MM.1S (cell line): ENCODE data around the gene SUSD4.

Experiments used
- DNase-seq: peaks from one replicate; pipeline ENCODE4 v3.0.0-alpha.2; 2015
- H2AFZ ChIP-seq: fragments of 300-600 bp; sonication (generic); 2 replicates; pipeline ENCODE4 v1.6.0; 2016; ENCODE audit warnings: antibody characterized with exemption, low read length
- H3F3A ChIP-seq: fragments of 300-600 bp; sonication (generic); 2 replicates; pipeline ENCODE4 v1.6.1; 2016; ENCODE audit warnings: mild to moderate bottlenecking, antibody characterized with exemption, low read length, moderate library complexity, mixed read lengths; ENCODE audit not compliant: insufficient read depth
- H3K27ac ChIP-seq: fragments of 300-600 bp; sonication (generic); 2 replicates; pipeline ENCODE4 v1.5.1; 2016; ENCODE audit warnings: mild to moderate bottlenecking, low read length
- H3K27me3 ChIP-seq: fragments of 300-600 bp; sonication (generic); replicated peaks from 2 replicates; pipeline ENCODE4 v1.6.0; 2016; ENCODE audit warnings: low read length; ENCODE audit not compliant: insufficient read depth
- H3K36me3 ChIP-seq: fragments of 300-600 bp; sonication (generic); replicated peaks from 2 replicates; pipeline ENCODE4 v1.6.1; 2016; ENCODE audit warnings: mild to moderate bottlenecking, low read length, mixed read lengths; ENCODE audit not compliant: insufficient read depth
- H3K4me1 ChIP-seq: fragments of 300-600 bp; sonication (generic); 2 replicates; pipeline ENCODE4 v1.6.1; 2016; ENCODE audit warnings: low read length, mixed read lengths
- H3K4me2 ChIP-seq: fragments of 300-600 bp; sonication (generic); 2 replicates; pipeline ENCODE4 v1.6.0; 2016; ENCODE audit warnings: low read depth, low read length
- H3K4me3 ChIP-seq: fragments of 300-600 bp; sonication (generic); 2 replicates; pipeline ENCODE4 v1.5.1; 2016; ENCODE audit warnings: low read length, mixed read lengths
- H3K79me2 ChIP-seq: fragments of 300-600 bp; sonication (generic); 2 replicates; pipeline ENCODE4 v1.6.1; 2016; ENCODE audit warnings: mixed run types, low read length, mixed read lengths
- H3K9ac ChIP-seq: fragments of 300-600 bp; sonication (generic); 2 replicates; pipeline ENCODE4 v1.6.1; 2016; ENCODE audit warnings: low read length, mixed read lengths
- H3K9me2 ChIP-seq: fragments of 300-600 bp; sonication (generic); replicated peaks from 2 replicates; pipeline ENCODE4 v1.6.1; 2016; ENCODE audit warnings: mild to moderate bottlenecking, low read length, mixed read lengths; ENCODE audit not compliant: insufficient read depth
- H3K9me3 ChIP-seq: fragments of 300-600 bp; sonication (generic); replicated peaks from 2 replicates; pipeline ENCODE4 v1.6.1; 2016; ENCODE audit warnings: mild to moderate bottlenecking, low read length, mixed read lengths; ENCODE audit not compliant: insufficient read depth
- H4K20me1 ChIP-seq: fragments of 300-600 bp; sonication (generic); 2 replicates; pipeline ENCODE4 v1.6.1; 2016; ENCODE audit warnings: mild to moderate bottlenecking, low read length, moderate library complexity, mixed read lengths; ENCODE audit not compliant: insufficient read depth
- EZH2 ChIP-seq: fragments of 300-600 bp; sonication (generic); optimal IDR thresholded peaks from 2 replicates; pipeline ENCODE3; 2017; ENCODE audit warnings: low read depth, mild to moderate bottlenecking, antibody characterized with exemption, low read length, mixed read lengths
- EZH2phosphoT487 ChIP-seq: fragments of 300-600 bp; sonication (generic); IDR thresholded peaks from 2 replicates; pipeline ENCODE4 v1.6.1; 2018; ENCODE audit warnings: antibody characterized with exemption, low read length
- TF ChIP-seq, protein P1 (sequence below): fragments of 300-600 bp; sonication (generic); IDR thresholded peaks from 2 replicates; pipeline ENCODE4 v1.5.1; 2016; ENCODE audit warnings: antibody characterized with exemption, low read length, mixed read lengths

The SUSD4 gene

DNA sequence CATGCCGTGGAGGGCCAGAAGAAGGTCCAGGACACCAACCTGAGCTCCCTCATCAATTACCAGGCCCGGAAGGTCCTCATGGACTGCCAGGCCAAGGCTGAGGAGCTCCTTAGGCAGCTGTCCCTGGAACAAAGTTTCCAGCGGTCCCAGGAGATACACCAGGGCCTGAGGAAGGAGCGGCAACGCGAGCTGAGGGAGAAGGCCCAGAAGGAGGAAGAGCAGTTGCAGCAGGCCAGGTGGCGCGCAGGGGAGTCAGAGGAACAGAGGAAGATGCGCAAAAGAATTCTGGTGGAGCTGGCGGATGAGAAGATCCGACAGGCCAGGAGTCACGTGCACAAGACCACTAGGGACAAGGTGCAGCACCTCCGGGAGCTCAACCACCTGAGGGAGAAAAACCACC lies 30.7 kb upstream of the SUSD4 start:
- H3K4me1 ChIP-seq, result no peaks in the 10 kb centered on the region
- H3K27ac ChIP-seq, result no peak overlapping the region
- no peaks in the 10 kb centered on the region for H4K20me1 ChIP-seq
- TF ChIP-seq EZH2phosphoT487 (no peak), EZH2 (no peak)
- TF ChIP-seq, protein P1, sequence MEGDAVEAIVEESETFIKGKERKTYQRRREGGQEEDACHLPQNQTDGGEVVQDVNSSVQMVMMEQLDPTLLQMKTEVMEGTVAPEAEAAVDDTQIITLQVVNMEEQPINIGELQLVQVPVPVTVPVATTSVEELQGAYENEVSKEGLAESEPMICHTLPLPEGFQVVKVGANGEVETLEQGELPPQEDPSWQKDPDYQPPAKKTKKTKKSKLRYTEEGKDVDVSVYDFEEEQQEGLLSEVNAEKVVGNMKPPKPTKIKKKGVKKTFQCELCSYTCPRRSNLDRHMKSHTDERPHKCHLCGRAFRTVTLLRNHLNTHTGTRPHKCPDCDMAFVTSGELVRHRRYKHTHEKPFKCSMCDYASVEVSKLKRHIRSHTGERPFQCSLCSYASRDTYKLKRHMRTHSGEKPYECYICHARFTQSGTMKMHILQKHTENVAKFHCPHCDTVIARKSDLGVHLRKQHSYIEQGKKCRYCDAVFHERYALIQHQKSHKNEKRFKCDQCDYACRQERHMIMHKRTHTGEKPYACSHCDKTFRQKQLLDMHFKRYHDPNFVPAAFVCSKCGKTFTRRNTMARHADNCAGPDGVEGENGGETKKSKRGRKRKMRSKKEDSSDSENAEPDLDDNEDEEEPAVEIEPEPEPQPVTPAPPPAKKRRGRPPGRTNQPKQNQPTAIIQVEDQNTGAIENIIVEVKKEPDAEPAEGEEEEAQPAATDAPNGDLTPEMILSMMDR, result no peak
- H3K9me3 ChIP-seq, result no peaks in the 10 kb centered on the region
- H3K27me3 ChIP-seq, result no peaks in the 10 kb centered on the region
- H3K4me2 ChIP-seq, result no peak overlapping the region
- H3K9me2 ChIP-seq, result no peaks in the 10 kb centered on the region
- no peaks in the 10 kb centered on the region for H3K79me2 ChIP-seq
- no peak for DNase-seq
- H3K9ac ChIP-seq, result no peak overlapping the region
- H3K36me3 ChIP-seq, result no peaks in the 10 kb centered on the region
- H3K4me3 ChIP-seq, result no peak overlapping the region
- H2AFZ ChIP-seq, result no peak overlapping the region
- no peaks in the 10 kb centered on the region for H3F3A ChIP-seq

DNA sequence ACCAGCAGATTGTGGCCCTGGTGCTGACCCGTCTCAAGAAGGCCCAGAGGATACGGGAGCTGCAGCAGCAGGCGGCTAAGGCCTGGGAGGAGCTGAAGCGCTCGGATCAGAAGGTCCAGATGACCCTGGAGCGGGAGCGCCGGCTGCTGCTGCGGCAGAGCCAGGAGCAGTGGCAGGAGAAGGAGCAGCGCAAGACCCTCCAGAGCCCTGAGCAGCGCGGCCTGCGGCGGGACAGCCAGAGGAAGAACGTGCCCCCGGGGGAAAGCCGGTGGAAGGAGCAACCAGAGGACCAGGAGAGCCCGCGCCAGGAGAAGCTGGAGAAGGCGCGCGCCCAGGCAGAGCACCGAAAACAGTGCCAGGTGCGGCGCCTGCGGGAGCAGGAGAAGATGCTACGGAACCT lies 30.3 kb upstream of the SUSD4 start:
- TF ChIP-seq, protein P1, result no peak
- no peak for TF ChIP-seq EZH2
- TF ChIP-seq EZH2phosphoT487, result no peak
- no peaks in the 10 kb centered on the region for H3K36me3 ChIP-seq
- no peaks in the 10 kb centered on the region for H3K4me1 ChIP-seq
- H3K4me2 ChIP-seq, result no peak overlapping the region
- H4K20me1 ChIP-seq, result no peaks in the 10 kb centered on the region
- no peak overlapping the region for H3K27ac ChIP-seq
- H3F3A ChIP-seq, result no peaks in the 10 kb centered on the region
- DNase-seq, result no peak
- no peaks in the 10 kb centered on the region for H3K27me3 ChIP-seq
- no peaks in the 10 kb centered on the region for H3K9me2 ChIP-seq
- H3K4me3 ChIP-seq, result no peak overlapping the region
- H2AFZ ChIP-seq, result no peak overlapping the region
- no peaks in the 10 kb centered on the region for H3K79me2 ChIP-seq
- no peak overlapping the region for H3K9ac ChIP-seq
- no peaks in the 10 kb centered on the region for H3K9me3 ChIP-seq

DNA sequence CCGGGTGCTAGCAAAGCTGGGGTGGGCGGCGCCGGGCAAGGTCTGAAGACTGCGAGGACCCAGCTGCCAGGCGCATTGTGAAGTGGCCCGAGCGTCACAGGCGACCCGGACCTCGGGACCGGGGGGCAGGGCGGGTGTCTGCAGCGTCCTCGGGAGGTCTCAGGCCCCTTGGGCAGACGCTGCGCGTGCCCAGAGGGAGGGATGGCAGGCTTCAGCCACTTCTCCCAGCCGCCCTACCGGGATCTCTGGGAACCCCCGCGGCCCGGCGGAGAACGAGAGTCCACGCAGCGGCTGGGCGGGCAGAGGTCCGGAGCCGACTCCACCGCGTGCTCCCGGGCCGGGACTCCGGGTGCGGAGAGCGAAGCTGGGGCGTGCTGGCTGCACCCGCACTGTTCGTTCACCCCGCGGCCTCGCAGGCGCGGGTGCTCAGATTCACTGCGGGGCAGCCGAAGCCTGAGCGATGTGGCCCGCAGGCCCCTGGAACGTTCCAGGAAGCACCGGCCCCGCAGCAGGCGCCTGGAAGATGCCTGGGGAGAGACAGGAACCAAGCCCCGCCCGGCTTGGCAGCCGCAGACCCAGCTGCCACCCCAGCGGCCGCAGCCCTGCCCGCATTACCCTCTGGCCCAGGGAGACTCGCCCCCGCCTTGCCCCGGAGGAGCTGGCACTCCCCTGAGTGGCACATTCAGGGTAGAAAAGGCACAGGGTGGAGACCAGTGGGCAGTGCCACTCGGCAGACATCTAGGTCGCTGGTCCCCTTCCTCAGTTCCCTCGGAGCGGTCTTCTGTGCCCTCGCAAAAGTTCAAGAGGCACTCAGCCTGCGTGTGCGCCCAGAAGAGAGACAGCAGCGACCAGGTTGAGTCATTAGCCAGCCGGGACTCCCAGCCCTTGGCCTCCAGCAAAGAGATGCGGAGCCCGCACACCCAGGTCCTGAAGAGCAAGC lies 29.6 kb upstream of the SUSD4 start, which contains the start of gene CCDC185:
TSS of gene CCDC185 (plus strand) at position 141 of the 940 bp plus-strand sequence. CDS start at position 202, 61 bp downstream.
- Histone ChIP-seq H3K79me2 (no peaks in the 10 kb centered on the region), H3K9me3 (no peaks in the 10 kb centered on the region), H3K4me2 (no peak within 1 kb of the TSS), H3K4me3 (no peak within 1 kb of the TSS), H3K36me3 (no peaks in the 10 kb centered on the region), H3K27me3 (no peaks in the 10 kb centered on the region), H3F3A (no peaks in the 10 kb centered on the region), H2AFZ (no peak within 1 kb of the TSS), H3K9me2 (no peaks in the 10 kb centered on the region), H3K27ac (no peak within 1 kb of the TSS), H4K20me1 (no peaks in the 10 kb centered on the region), H3K4me1 (no peaks in the 10 kb centered on the region), H3K9ac (no peak within 1 kb of the TSS)
- TF ChIP-seq EZH2phosphoT487 (no peak), EZH2 (no peak)
- TF ChIP-seq, protein P1, result no peak
- DNase-seq, result no peak
